H1 (cell line): ENCODE results near the gene NAV2. TPM values are rescaled to one million over a fixed set of nuclear protein-coding genes. Genes with fewer than 3 reads are reported as not detected.
A peak's percentile ranks its signal among the peaks of the same experiment; 100 is the strongest.

Experiments used
- CTCF ChIA-PET: fragments of 300-600 bp; sonication (Branson Sonifier 250); formaldehyde crosslinking; loops from one replicate; lab custom pipeline; 2021; ENCODE audit not compliant: partially characterized antibody; lab: Charles Lee
- POLR2A ChIA-PET: fragments of 300-600 bp; sonication (Branson Sonifier 250); formaldehyde crosslinking; loops from one replicate; lab custom pipeline; 2021; ENCODE audit warnings: inconsistent platforms; ENCODE audit not compliant: partially characterized antibody; lab: Charles Lee
- DNase-seq, 2 experiments: peaks; one replicate each; pipeline versions ENCODE4 v3.0.0 to v3.0.0-alpha.2; 2010 to 2022; ENCODE audit warnings: low spot score in 2 of 2, low read depth in 1 of 2, mixed read lengths in 1 of 2
- FAIRE-seq: peaks from 2 replicates; lab custom pipeline; 2011; peaks lifted over from hg19 to GRCh38; lab: Jason Lieb, UNC
- H2AFZ ChIP-seq: 2 replicates; pipeline ENCODE4 v1.8.1; 2012; ENCODE audit warnings: low read length, inconsistent platforms
- H2AK5ac ChIP-seq: 2 replicates; pipeline ENCODE4 v1.6.1; 2013; ENCODE audit warnings: low read depth, low read length
- H2BK120ac ChIP-seq: replicated peaks from 2 replicates; pipeline ENCODE3; 2013; ENCODE audit warnings: low read depth, low read length, inconsistent platforms
- H2BK12ac ChIP-seq: 2 replicates; pipeline ENCODE4 v1.6.1; 2013; ENCODE audit warnings: low read depth, low read length
- H2BK15ac ChIP-seq: 2 replicates; pipeline ENCODE4 v1.6.1; 2013; ENCODE audit warnings: low read length
- H2BK20ac ChIP-seq: 2 replicates; pipeline ENCODE4 v1.6.1; 2013; ENCODE audit warnings: low read length
- H2BK5ac ChIP-seq: 2 replicates; pipeline ENCODE4 v1.6.1; 2013; ENCODE audit warnings: low read depth, low read length
- H3K14ac ChIP-seq: 2 replicates; pipeline ENCODE4 v1.6.1; 2013; ENCODE audit warnings: inconsistent platforms; ENCODE audit not compliant: insufficient read length
- H3K18ac ChIP-seq: 2 replicates; pipeline ENCODE4 v1.6.1; 2013; ENCODE audit warnings: low read length; ENCODE audit errors: extremely low read depth
- H3K23ac ChIP-seq: 2 replicates; pipeline ENCODE4 v1.6.1; 2013; ENCODE audit warnings: inconsistent platforms; ENCODE audit not compliant: insufficient read length
- H3K23me2 ChIP-seq: 2 replicates; pipeline ENCODE4 v1.6.1; 2013; ENCODE audit warnings: low read depth, low read length
- H3K27ac ChIP-seq: 2 replicates; pipeline ENCODE4 v1.6.1; 2011; ENCODE audit warnings: low read depth, low read length, inconsistent platforms
- H3K27me3 ChIP-seq, 4 experiments: replicated peaks in 1 of 4; 1 replicate in 1 of 4; 2 replicates in 3 of 4; pipeline versions ENCODE4 v1.6.1 to v1.8.1; 2011 to 2013; ENCODE audit warnings: low read length in 3 of 4, mild to moderate bottlenecking in 3 of 4, inconsistent platforms in 2 of 4, mixed read lengths in 2 of 4, moderate library complexity in 1 of 4; ENCODE audit not compliant: control insufficient read depth in 3 of 4, insufficient read depth in 3 of 4; ENCODE audit errors: extremely low read depth in 1 of 4
- H3K36me3 ChIP-seq, 4 experiments: 2 replicates each; pipeline versions ENCODE4 v1.6.1 to v1.8.1; 2011 to 2013; ENCODE audit warnings: mild to moderate bottlenecking in 4 of 4, low read length in 3 of 4, moderate library complexity in 2 of 4, control low read depth in 1 of 4, inconsistent platforms in 1 of 4; ENCODE audit not compliant: insufficient read depth in 4 of 4, control insufficient read depth in 2 of 4
- H3K4ac ChIP-seq: replicated peaks from 2 replicates; pipeline ENCODE3; 2013; ENCODE audit warnings: low read length, low read depth, mixed read lengths, inconsistent platforms; ENCODE audit not compliant: insufficient read length
- H3K4me1 ChIP-seq, 4 experiments: replicated peaks in 1 of 4; 1 replicate in 1 of 4; 2 replicates in 3 of 4; pipeline versions ENCODE4 v1.6.1 to v1.8.1; 2011 to 2013; ENCODE audit warnings: low read length in 3 of 4, inconsistent platforms in 2 of 4, mixed read lengths in 1 of 4; ENCODE audit not compliant: insufficient read depth in 4 of 4, control insufficient read depth in 3 of 4
- H3K4me2 ChIP-seq, 2 experiments: 2 replicates each; pipeline versions ENCODE4 v1.6.1 to v1.8.1; 2011 to 2013; ENCODE audit warnings: low read depth in 2 of 2, low read length in 2 of 2, control low read depth in 1 of 2, inconsistent platforms in 1 of 2, mild to moderate bottlenecking in 1 of 2; ENCODE audit not compliant: insufficient read depth in 1 of 2
- H3K4me3 ChIP-seq, 4 experiments: fragments of 200-600, 300-600 bp in 1 of 4; sonication (generic), shearing (Covaris generic), sonication (Bioruptor Twin) in 1 of 4; 2 replicates each; pipeline versions ENCODE4 v1.5.1 to v1.8.1; 2011 to 2016; ENCODE audit warnings: low read length in 4 of 4, low read depth in 3 of 4, control low read depth in 2 of 4, inconsistent platforms in 2 of 4, mild to moderate bottlenecking in 2 of 4, mixed read lengths in 1 of 4, moderate library complexity in 1 of 4; ENCODE audit not compliant: insufficient read depth in 2 of 4; ENCODE audit errors: extremely low read depth in 1 of 4
- H3K56ac ChIP-seq: replicated peaks from 2 replicates; pipeline ENCODE3; 2013; ENCODE audit warnings: low read depth, mild to moderate bottlenecking, mixed read lengths, low read length, inconsistent platforms; ENCODE audit not compliant: insufficient read length
- H3K79me1 ChIP-seq: 2 replicates; pipeline ENCODE4 v1.6.1; 2013; ENCODE audit warnings: low read depth, low read length, control low read depth
- H3K79me2 ChIP-seq, 2 experiments: 2 replicates each; pipeline versions ENCODE4 v1.6.1 to v1.8.1; 2012 to 2013; ENCODE audit warnings: low read length in 2 of 2, mild to moderate bottlenecking in 2 of 2, inconsistent platforms in 1 of 2; ENCODE audit not compliant: insufficient read depth in 2 of 2, control insufficient read depth in 1 of 2
- H3K9ac ChIP-seq, 4 experiments: replicated peaks in 1 of 4; 1 replicate in 1 of 4; 2 replicates in 3 of 4; pipeline versions ENCODE4 v1.6.1 to v1.8.1; 2011 to 2013; ENCODE audit warnings: low read depth in 3 of 4, low read length in 3 of 4, control low read depth in 2 of 4, mild to moderate bottlenecking in 2 of 4, moderate library complexity in 2 of 4, inconsistent platforms in 1 of 4; ENCODE audit errors: extremely low read depth in 1 of 4
- H3K9me3 ChIP-seq, 2 experiments: 2 replicates each; pipeline versions ENCODE4 v1.6.1 to v1.8.1; 2012 to 2013; ENCODE audit warnings: mild to moderate bottlenecking in 2 of 2, moderate library complexity in 2 of 2, control low read depth in 1 of 2, inconsistent platforms in 1 of 2, low read depth in 1 of 2, low read length in 1 of 2, mixed read lengths in 1 of 2; ENCODE audit not compliant: insufficient read depth in 2 of 2
- H4K20me1 ChIP-seq, 2 experiments: replicated peaks in 1 of 2; 2 replicates each; pipeline versions ENCODE3 to v1.8.1; 2011 to 2013; ENCODE audit warnings: inconsistent platforms in 2 of 2, low read length in 2 of 2, mild to moderate bottlenecking in 1 of 2; ENCODE audit not compliant: insufficient read depth in 2 of 2, control insufficient read depth in 1 of 2
- H4K5ac ChIP-seq: 2 replicates; pipeline ENCODE4 v1.6.1; 2013; ENCODE audit warnings: low read length, low read depth, mixed read lengths, inconsistent platforms; ENCODE audit not compliant: insufficient read length
- H4K8ac ChIP-seq: 2 replicates; pipeline ENCODE4 v1.8.0; 2013; ENCODE audit warnings: mild to moderate bottlenecking, moderate library complexity, low read length, inconsistent platforms; ENCODE audit not compliant: insufficient read depth; ENCODE audit errors: extremely low read depth
- H4K91ac ChIP-seq: replicated peaks from 2 replicates; pipeline ENCODE3; 2013; ENCODE audit warnings: low read length, mixed read lengths, inconsistent platforms; ENCODE audit not compliant: insufficient read length
- BCL11A ChIP-seq, 2 experiments: IDR thresholded peaks; one replicate each; pipeline ENCODE4 v1.6.1; 2011; ENCODE audit warnings: low read depth in 2 of 2, low read length in 2 of 2, mild to moderate bottlenecking in 2 of 2
- CHD1 ChIP-seq: IDR thresholded peaks from 2 replicates; pipeline ENCODE4 v1.6.1; 2012; ENCODE audit warnings: low read depth, low read length, improper control_type of control experiment
- FOSL1 ChIP-seq: IDR thresholded peaks from 2 replicates; pipeline ENCODE4 v1.6.1; 2011; ENCODE audit warnings: mild to moderate bottlenecking, low read depth, low read length, moderate library complexity; ENCODE audit not compliant: insufficient read depth
- HDAC2 ChIP-seq, 2 experiments: fragments of 300-600 bp in 1 of 2; sonication (generic) in 1 of 2; IDR thresholded peaks; 2 replicates each; pipeline ENCODE4 v1.6.1; 2011 to 2012; ENCODE audit warnings: low read depth in 2 of 2, low read length in 2 of 2, mild to moderate bottlenecking in 2 of 2, moderate library complexity in 2 of 2, borderline replicate concordance in 1 of 2, inconsistent platforms in 1 of 2
- HDAC6 ChIP-seq: IDR thresholded peaks from one replicate; pipeline ENCODE4 v1.7.1; 2012; ENCODE audit warnings: low read depth, mild to moderate bottlenecking, inconsistent platforms, low read length, moderate library complexity
- KDM5A ChIP-seq: fragments of 200-600 bp; IDR thresholded peaks from 2 replicates; pipeline ENCODE4 v1.7.1; 2012; ENCODE audit warnings: mild to moderate bottlenecking, low read length, inconsistent platforms, mixed read lengths
- MAFK ChIP-seq: IDR thresholded peaks from 2 replicates; pipeline ENCODE4 v1.6.1; 2012; ENCODE audit warnings: low read depth, mild to moderate bottlenecking, improper control_type of control experiment, low read length
- RBBP5 ChIP-seq: IDR thresholded peaks from 2 replicates; pipeline ENCODE4 v1.7.1; 2012; ENCODE audit warnings: low read depth, mild to moderate bottlenecking, inconsistent platforms, low read length, moderate library complexity, borderline replicate concordance
- SIN3A ChIP-seq, 2 experiments: IDR thresholded peaks in 1 of 2; conservative IDR thresholded peaks in 1 of 2; 2 replicates each; pipeline ENCODE4 v1.6.1; 2011 to 2012; ENCODE audit warnings: low read length in 2 of 2, improper control_type of control experiment in 1 of 2, low read depth in 1 of 2, mild to moderate bottlenecking in 1 of 2
- SP1 ChIP-seq: IDR thresholded peaks from 2 replicates; pipeline ENCODE4 v1.6.1; 2011; ENCODE audit warnings: low read depth, low read length
- TAF1 ChIP-seq: IDR thresholded peaks from 2 replicates; pipeline ENCODE4 v1.6.1; 2011; ENCODE audit warnings: mild to moderate bottlenecking, low read depth, low read length
- TEAD4 ChIP-seq: IDR thresholded peaks from 2 replicates; pipeline ENCODE4 v1.6.1; 2012; ENCODE audit warnings: low read depth, low read length, inconsistent platforms, mixed read lengths
- WGBS, 2 experiments: shearing (Covaris generic) in 1 of 2; methylation state at CpG; one replicate each; pipeline versions ENCODE4 v1.1.6 to v1.1.7; 2013 to 2015; ENCODE audit warnings: low lambda C conversion rate in 2 of 2, mixed read lengths in 2 of 2, inconsistent platforms in 1 of 2, low coverage in 1 of 2, missing lambda C conversion rate in 1 of 2; ENCODE audit not compliant: insufficient replicate concordance in 2 of 2, insufficient coverage in 1 of 2, insufficient read length in 1 of 2; ENCODE audit errors: extremely low coverage in 1 of 2, missing lambda C conversion rate in 1 of 2; 5-methylcytosine and 5-hydroxymethylcytosine counted together
- polyA plus RNA-seq, 7 experiments: library from polyadenylated mRNA; depleted of rRNA in 3 of 7; stranded (reverse) in 5 of 7; unstranded in 2 of 7; fragments of >200 nt in 5 of 7; fragments of 200-250 nt in 2 of 7; gene quantifications; 1 replicate in 5 of 7; 2 replicates in 1 of 7; 4 replicates in 1 of 7; pipeline versions ENCODE4 v1.2.1 to v1.2.3, GENCODE V29; 2011 to 2013; ENCODE audit warnings: missing spikeins in 2 of 7, mixed read lengths in 2 of 7
- total RNA-seq: library from RNA; stranded (reverse); fragmentation: NEBNext Ultra II Directional; extraction: Animal tissue kit (Norgen Biotek cat#: 25700); gene quantifications from 2 replicates; pipeline ENCODE4 v1.2.1, GENCODE V29; 2021

Gene NAV2
- total and polyA plus RNA-seq, 2 of the 8 experiments (the other 6 are each of a cell fraction or from before 2014, with no cell fraction given): 35.6 to 73.6 TPM

GRCh38 chr11:20156280-20156875 lies 443.7 kb downstream of the NAV2 start:
- peak in 1 of 2 experiments; percentile 87 for DNase-seq
- 2% methylated on average over 34 of the region's 51 CpGs; no CpG with 5 or more reads in 1 of the 2 experiments for WGBS, 2 experiments
- no peak overlapping the region for H3K14ac ChIP-seq
- no peak for FAIRE-seq
- POLR2A ChIA-PET: interaction anchor here (1.0 kb wide), 1 partner anchor 29 kb away, joined by 4 read pairs; no protein-coding TSS in a partner anchor
- H2BK15ac ChIP-seq: no peak overlapping the region
- peak overlapping the region; percentile 63 for H3K4ac ChIP-seq
- H3K56ac ChIP-seq: no peak overlapping the region
- H2BK12ac ChIP-seq: no peak overlapping the region
- H2BK120ac ChIP-seq: no peak overlapping the region
- H3K4me3 ChIP-seq: peak overlapping the region; percentile 50 to 76 (median 57)
- H4K91ac ChIP-seq: no peak overlapping the region
- no peak overlapping the region for H3K27ac ChIP-seq
- CTCF ChIA-PET: interaction anchor here (0.7 to 2.1 kb wide), 2 partner anchors 28 to 199 kb away, joined by 4 to 8 read pairs; no protein-coding TSS in a partner anchor
- no peak overlapping the region; a peak in 2 of 7 replicates for H3K9ac ChIP-seq
- no peak overlapping the region; the same call in 1 of the 2 replicates for H2BK5ac ChIP-seq
- peak overlapping the region; percentile 78 to 89 for H3K4me2 ChIP-seq
- no peaks in the 10 kb centered on the region for H3K9me3 ChIP-seq
- H4K8ac ChIP-seq: peak overlapping the region; percentile 52
- no peaks in the 10 kb centered on the region for H3K79me2 ChIP-seq
- H3K79me1 ChIP-seq: no peaks in the 10 kb centered on the region
- no peak overlapping the region; the same call in 1 of the 2 replicates for H2AFZ ChIP-seq
- peak overlapping the region; percentile 38; the same call in 1 of the 2 replicates for H3K18ac ChIP-seq
- H3K23ac ChIP-seq: no peak overlapping the region
- H3K23me2 ChIP-seq: peaks cover 16% of the 10 kb centered on the region; the same call in 1 of the 2 replicates
- H3K36me3 ChIP-seq: no peaks in the 10 kb centered on the region
- peak overlapping the region; percentile 48 for H4K5ac ChIP-seq
- H3K4me1 ChIP-seq: peaks cover 8 to 42% (median 20%) of the 10 kb centered on the region in 4 experiments
- H2BK20ac ChIP-seq: no peak overlapping the region
- H2AK5ac ChIP-seq: no peak overlapping the region
- H3K27me3 ChIP-seq: peaks cover 41 to 69% (median 66%) of the 10 kb centered on the region in 4 experiments
- peaks cover 8 to 11% of the 10 kb centered on the region in 2 experiments for H4K20me1 ChIP-seq
- TF ChIP-seq RBBP5 (no peak), HDAC2 (IDR thresholded peaks at IDR 0.05; ENCODE audit: borderline replicate concordance in 1 of 2, low read depth in 2 of 2, low read length in 2 of 2) (0 out of 4 replicates have a peak, but pooled peaks of 1 of the 2 experiments have one; percentile 46), HDAC6 (no peak), CHD1 (no peak), BCL11A (IDR thresholded peaks at IDR 0.05; ENCODE audit: low read depth in 2 of 2, low read length in 2 of 2) (no peak), SIN3A (conservative IDR thresholded peaks at IDR 0.05 in 1 of 2, IDR thresholded peaks at IDR 0.05 in 1 of 2; ENCODE audit: low read depth in 1 of 2, low read length in 2 of 2) (0 out of 4 replicates have a peak, but pooled peaks of 1 of the 2 experiments have one; percentile 0), KDM5A (no peak), TEAD4 (0 out of 2 replicates have a peak, but pooled peaks have one; percentile 7), SP1 (0 out of 2 replicates have a peak, but pooled peaks have one; percentile 23), FOSL1 (0 out of 2 replicates have a peak, but pooled peaks have one; percentile 8), TAF1 (no peak), MAFK (no peak)
